Spleen (tissue), 7 donors: ENCODE results near the gene PELO.

ENCODE experiments used
- POLR2A ChIP-seq, 3 donors: fragments of 450-650 bp; IDR thresholded peaks; one replicate each; pipeline ENCODE4 v1.5.1; 2017; ENCODE audit warnings: antibody characterized with exemption in 3 of 3, mild to moderate bottlenecking in 1 of 3
- POLR2AphosphoS5 ChIP-seq, 3 donors: sonication (generic); formaldehyde crosslinking; IDR thresholded peaks; one replicate each; pipeline ENCODE4 v1.5.1; 2017; ENCODE audit warnings: antibody characterized with exemption in 3 of 3
- TF ChIP-seq, protein P1 (sequence below), 11 experiments: fragments of 200-600 bp in 7 of 11; fragments of 450-650 bp in 4 of 11; sonication (generic) in 4 of 11; IDR thresholded peaks in 8 of 11; conservative IDR thresholded peaks in 3 of 11; 1 replicate in 7 of 11; 2 replicates in 4 of 11; pipeline versions ENCODE4 v1.4.0 to v1.8.0; 2016 to 2021; ENCODE audit warnings: antibody characterized with exemption in 11 of 11, inconsistent platforms in 4 of 11, mild to moderate bottlenecking in 1 of 11
- donor health status: DM: no; HTN: no; CAD: no; lungs with moderate emphysema.
- donor health status: DM: no; HTN: no; CAD: no.
- donor health status: DM: no; HTN: no; CAD: no.

DNA sequence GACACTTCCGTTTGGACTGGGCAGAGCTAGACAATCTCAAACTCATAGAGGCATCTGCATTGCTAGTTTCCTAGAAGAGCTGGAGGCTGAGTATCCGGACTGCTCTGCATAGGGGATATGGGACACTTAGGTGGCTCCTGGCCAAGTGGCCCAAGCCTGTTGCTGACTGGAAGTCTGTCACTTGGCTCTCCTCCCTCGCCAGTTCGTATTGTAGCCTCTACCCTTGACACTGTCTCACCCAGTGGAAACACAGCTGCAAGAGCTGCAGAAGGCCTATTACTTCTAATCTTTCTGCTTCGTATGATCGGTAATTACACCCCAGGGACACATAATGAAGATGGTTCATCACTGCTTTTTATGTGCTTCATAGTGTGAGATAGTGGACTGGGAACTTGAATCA, 34.7 kb downstream of the PELO start:
- TF ChIP-seq, protein P1, sequence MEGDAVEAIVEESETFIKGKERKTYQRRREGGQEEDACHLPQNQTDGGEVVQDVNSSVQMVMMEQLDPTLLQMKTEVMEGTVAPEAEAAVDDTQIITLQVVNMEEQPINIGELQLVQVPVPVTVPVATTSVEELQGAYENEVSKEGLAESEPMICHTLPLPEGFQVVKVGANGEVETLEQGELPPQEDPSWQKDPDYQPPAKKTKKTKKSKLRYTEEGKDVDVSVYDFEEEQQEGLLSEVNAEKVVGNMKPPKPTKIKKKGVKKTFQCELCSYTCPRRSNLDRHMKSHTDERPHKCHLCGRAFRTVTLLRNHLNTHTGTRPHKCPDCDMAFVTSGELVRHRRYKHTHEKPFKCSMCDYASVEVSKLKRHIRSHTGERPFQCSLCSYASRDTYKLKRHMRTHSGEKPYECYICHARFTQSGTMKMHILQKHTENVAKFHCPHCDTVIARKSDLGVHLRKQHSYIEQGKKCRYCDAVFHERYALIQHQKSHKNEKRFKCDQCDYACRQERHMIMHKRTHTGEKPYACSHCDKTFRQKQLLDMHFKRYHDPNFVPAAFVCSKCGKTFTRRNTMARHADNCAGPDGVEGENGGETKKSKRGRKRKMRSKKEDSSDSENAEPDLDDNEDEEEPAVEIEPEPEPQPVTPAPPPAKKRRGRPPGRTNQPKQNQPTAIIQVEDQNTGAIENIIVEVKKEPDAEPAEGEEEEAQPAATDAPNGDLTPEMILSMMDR (IDR thresholded peaks at IDR 0.05 in 8 of 11, conservative IDR thresholded peaks at IDR 0.05 in 3 of 11), result no peak
- no peak for TF ChIP-seq POLR2A (IDR thresholded peaks at IDR 0.05)
- peak in 2 of 3 donors; percentile 73 to 84 for TF ChIP-seq POLR2AphosphoS5 (IDR thresholded peaks at IDR 0.05)
